Measurements from ENCODE around the gene CNTFR.

CNTFR gene

DNA sequence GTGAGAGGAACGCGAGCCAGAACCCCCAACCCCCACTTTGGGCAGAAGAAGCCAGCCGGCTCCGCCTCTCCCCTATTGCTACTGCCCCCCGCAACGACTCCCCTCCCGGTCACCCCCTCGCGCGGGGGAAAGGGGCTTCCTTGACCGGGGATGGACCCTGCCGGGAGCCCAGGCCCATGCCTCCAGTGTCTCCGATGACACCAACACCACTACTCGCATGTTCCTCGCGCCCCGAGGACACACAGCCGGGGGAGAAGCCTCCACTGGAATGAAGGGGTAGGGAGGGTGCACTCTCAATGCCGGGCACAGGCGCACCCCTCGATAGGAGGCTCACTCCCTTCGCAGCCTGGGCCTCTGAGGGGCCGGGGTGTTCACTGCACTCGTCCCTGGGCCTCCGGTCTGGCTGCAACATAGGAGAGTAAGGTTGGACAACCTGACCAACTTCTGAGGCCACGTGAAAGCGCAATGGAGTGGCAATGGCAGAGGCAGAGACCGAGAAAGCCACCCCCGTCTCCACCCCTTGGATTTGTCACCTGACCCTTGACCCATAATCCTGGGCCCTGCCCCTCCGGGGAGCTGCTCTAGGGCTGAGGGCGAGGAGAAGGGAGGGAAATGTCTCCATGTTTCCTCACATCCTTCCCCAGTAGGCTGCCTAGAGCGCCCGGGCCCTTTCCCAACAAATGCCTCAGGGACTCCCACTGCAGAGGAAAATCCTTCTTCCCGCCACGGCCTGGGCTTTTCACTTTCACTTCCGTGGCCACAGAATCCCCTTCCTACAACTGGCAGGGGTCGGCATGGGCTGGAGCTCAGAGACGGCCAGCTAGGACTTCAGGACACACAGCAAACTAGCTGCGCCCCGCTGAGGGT lies 1.1 kb upstream of the CNTFR start:
- DNase-seq (ENCODE audit: low spot score): no peak

- no peak for DNase-seq (ENCODE audit: low spot score)
Measured at GRCh38 chr9:34588671-34589635, 571 bp downstream of the CNTFR start.

DNA sequence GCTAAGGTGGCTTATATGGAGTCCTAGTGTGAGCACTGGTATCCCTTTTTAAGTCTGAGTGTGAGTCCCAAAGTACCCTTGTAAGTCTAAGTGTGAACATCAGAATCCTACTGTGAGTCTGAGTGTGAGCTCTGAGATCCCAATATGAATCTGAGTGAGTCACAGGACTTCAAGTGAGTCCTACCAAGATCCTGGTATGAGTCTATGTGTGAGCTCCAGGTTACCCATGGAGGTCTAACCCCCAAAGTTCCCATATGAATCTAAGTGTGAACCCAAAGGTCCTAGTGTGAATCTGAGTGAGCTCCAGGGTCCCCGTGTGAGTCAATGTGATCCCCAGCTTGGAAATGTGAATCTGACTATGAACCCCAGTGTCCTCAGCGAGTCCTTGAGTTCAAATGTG lies 2.3 kb downstream of the CNTFR start:
- DNase-seq (ENCODE audit: low spot score): no peak

- no peak for DNase-seq (ENCODE audit: low spot score)
Measured at GRCh38 chr9:34585946-34586669, 3.4 kb downstream of the CNTFR start.

DNA sequence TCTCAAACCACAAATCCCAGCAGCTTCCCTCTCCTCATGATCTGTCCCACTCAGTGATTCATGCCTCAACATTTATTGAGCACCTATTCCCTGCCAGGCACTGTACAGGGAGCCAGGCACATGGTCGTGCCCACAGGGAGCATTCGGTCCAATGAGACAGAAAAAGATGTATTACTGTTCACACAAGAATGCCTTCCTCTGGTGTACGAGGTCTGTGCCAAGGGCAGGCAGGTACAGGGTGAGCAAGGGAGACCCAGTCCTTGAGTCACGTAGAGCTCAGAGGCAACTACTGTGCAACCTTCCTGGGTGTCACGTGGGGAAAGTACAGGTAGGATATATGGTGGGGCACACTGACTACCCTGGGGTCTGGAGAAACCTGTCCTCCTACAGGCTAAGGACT lies 4.6 kb downstream of the CNTFR start:
- no peak for DNase-seq (ENCODE audit: low spot score)

GRCh38 chr9:34582787-34583186 lies 6.7 kb downstream of the CNTFR start:
- no peak for DNase-seq (ENCODE audit: low spot score)

DNA sequence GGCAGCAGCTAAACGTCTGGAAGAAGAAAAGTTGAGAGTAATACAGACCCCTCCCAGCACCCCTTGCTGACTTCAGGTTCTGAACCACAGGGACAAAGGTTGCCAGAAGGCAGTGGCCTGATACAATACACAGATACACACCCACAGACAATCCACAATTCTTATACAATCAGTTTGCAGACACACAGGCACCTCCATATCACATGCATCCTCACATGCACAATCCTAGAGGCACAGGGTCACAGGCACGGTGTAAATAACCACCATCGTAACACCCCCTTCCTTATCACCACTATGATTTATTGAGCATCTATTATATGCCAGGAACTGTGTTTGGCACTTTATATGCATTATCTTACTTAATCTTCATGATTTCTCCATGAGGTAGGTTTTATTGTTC lies 8.2 kb downstream of the CNTFR start:
- DNase-seq (ENCODE audit: low spot score): no peak

DNA sequence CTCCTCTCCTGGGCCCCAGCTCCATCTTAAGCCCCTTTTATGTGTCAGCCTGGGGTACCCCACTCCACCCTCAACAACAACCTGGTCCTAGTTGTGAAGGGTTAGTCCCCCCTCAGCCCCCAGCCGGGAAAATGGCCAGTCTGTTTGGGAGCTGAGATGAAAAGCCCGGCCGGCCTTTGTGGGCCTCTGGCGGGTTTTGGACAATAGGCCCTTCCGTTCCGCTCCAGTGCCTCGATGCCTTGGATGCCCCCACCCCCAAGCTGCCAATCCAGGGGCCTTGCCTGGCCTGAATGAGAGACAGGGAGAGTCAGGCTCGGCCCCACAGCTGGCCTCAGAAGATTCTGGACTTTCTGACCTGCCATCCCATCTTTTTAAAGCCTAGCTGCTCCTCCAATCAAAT lies 9.2 kb downstream of the CNTFR start:
- no peak for DNase-seq (ENCODE audit: low spot score)

- no peak for DNase-seq (ENCODE audit: low spot score)
Measured at GRCh38 chr9:34579808-34580163, 9.7 kb downstream of the CNTFR start.

DNA sequence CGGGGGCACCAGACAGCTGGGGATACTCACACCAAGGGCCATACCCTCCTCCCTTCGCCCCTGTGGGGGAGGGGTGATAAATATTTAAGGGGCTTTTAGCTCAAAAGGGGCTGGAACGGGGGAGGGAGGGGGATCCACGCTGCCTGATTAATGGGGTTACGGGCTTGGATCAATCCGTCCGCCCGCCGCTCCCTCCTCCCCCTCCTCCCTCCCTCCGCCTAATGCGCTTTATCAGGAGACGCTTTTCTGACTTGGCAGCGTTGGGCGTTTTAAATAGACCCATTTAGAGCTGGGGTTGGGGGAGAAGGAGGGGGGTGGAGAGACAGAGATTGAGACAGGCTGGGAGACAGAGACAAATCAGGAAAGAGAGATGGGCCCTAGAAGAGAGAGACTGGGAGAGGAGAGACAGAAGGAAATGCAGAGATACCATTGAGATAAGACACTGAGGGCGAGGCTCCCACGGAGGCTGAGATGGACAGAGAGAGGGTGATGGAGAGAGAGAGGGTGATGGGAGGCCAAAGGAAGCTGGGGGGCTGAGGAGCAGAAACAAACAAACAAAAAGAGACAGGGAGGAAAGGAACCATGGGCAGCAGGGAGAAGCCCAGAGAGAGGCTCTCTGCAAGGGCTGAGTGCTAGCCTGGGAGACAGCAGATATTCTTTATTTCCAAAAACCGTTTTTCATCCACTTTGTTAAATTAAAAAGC lies 10.3 kb downstream of the CNTFR start:
- DNase-seq (ENCODE audit: low spot score): no peak

DNA sequence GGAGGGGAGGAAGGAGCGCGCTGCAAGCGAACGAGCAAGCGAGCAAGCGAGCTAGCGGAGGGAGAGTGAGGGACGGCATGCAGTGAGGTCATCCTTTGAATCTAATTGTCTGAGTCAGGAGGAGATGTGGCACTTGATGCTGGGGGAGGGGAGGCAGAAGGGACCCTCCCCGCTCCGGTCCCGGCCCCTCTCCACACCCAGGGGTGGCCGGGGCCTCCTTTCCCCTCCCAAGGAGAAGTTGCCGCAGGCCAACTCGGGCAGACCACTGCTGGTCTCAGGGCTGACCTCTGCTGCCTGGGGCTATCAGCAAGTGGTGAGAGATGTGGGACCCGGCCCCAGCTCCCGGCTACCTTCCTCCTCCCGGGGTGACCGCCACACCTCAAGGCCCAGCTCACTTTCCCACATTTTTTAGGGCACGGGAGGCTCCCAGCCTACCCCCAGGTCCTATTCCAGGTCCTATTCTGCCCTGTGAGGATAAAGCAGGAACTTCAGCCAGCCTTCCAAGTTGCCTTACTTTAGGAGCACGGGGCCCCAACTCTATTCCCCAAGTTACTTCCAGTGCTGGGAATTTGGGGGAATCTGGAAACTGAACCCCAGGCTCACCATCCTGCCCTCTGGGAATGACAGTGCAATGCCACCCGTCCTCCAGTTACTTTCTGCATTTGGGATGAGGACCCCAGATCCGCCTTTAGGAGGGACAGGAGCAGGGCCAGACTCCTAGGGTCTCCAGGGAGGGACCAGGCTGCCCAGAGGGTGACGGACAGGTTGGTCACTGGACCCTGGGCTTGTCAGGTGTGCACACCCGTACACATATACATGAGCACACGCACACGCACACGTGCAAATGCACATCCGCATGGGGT lies 11.1 kb downstream of the CNTFR start:
- no peak for DNase-seq (ENCODE audit: low spot score)

GRCh38 chr9:34577400-34578240 lies 11.9 kb downstream of the CNTFR start:
- no peak for DNase-seq (ENCODE audit: low spot score)

DNA sequence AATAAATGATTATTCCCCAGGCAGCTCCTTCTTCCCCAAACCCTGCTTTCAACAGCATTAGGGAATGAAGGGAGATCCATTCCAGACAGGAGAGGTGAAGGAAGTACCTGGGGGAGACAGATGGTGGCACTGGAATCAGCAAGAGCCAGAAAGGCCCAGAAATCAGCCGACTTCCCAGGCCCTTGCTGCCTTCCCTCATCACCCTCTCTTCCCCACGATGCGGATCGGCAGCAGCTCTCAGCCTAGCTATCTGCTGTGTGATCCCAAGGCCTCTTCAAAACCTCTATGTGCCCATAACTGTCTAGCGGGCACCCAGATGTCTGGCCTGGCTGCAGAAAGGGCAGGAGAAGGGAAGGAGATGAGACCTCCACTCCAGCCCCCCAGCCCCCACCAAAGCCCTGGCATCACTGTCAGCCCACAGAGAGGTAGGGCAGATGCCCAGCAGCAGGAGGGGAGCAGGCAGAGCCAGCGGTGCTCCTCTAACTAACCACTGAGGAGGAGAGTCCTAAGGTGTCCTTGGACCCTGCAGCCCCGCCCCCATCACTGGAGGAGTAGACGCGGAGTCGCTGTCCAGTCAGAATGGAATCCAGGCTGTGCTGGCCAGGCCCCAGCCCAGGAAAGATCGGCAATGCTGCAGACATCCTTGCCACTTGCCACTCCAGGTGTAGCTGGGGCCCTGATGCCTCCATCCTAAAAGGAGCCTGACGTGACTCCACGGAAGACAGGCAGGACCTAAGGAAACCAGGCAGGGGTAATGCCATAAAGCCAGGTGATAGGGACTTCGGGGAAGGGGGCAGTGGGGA lies 12.7 kb downstream of the CNTFR start:
- no peak for DNase-seq (ENCODE audit: low spot score)

DNA sequence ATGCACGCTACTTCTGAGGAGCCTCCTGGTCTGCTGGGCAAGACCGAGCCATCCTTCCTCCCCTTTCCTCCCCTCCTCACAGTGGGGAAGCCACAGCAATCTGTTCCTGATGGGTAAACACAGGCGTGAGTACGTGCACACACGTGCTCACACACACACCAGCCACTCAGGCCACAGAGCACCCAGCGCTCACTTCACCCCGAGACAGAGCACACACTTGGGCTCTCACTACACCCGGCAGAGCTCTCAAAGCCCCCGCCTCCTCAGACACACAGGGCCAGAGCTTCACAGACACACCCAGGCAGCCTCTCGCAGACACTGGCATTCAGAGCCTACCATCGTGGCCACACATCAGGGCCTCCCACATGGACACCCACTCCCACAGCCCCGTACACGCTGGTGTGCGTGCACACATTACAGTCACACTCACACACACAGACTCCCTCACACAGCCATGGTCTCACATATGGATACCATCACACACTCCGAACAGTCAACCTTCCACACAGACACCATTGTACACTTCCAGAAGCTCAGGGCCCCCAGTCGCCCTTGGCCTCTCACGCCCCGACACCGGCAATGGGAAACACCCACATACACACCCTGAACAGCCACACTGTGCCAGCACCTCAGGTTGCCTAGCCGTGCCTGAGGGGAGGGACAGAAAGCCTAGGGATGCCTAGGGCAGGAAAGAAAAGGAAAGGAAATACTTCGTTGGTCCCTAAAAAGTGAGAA lies 13.5 kb downstream of the CNTFR start:
- no peak for DNase-seq (ENCODE audit: low spot score)

- DNase-seq (ENCODE audit: low spot score): no peak
Measured at GRCh38 chr9:34575241-34575640, 14.3 kb downstream of the CNTFR start.

- no peak for DNase-seq (ENCODE audit: low spot score)
Measured at GRCh38 chr9:34574571-34574970, 15.0 kb downstream of the CNTFR start.

GRCh38 chr9:34573599-34574325 lies 15.8 kb downstream of the CNTFR start:
- DNase-seq (ENCODE audit: low spot score): no peak

DNA sequence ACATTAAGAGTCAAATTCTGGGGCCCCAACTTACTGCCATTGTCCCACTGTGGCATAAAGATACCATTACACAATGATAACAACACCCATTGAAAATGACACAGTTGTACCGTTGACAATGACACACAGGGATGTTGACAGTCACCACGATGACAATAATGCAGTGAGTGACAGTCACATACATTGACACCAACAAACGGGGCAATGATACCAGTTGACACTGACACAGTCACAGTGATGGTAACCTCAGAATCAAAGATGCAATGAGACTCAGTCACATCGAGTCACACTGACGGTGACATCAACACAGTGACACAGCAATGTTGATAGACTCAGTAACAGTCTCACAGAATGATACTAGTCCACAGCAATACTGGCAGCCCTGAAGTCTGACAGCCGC lies 16.9 kb downstream of the CNTFR start:
- DNase-seq (ENCODE audit: low spot score): no peak
